ENCODE results near the gene ABLIM2. TPM values are rescaled to one million over a fixed set of nuclear protein-coding genes. Genes with fewer than 3 reads are reported as not detected.

Gene ABLIM2
- polyA plus RNA-seq, 2 of the 4 experiments (the other 2 are of a cell fraction) = 0.21 to 0.40 TPM

DNA sequence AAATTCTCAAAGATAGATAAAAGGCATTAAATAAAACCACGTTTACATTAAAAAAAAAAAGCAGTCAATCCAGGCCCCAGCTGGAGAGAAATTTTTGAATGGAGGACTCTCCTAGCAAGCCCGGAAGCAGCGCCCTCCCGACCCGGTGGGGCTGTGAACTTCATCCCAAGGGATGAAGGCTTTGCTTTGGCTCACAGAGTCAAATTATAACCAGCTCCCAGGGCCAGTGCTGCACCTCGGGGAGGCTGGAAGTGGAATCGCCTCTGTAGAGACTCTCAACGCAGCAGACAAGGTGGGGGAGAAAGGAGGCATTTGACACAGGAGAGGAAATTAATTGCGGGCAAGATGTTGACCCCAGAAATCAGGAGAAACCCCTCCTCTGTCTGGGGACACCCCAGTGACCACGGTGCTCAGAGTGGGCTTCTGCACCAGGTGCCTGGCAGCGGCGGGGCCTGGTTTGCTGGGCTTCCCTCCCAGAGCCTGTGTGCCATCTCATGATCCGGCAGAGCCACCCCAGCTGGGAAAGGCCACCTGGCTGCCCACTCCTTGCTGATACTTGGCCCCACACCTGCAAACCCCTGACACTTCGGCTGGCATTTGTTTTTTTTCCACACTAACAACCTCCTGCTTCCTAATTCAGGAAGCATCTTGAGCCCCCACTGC, 71.7 kb downstream of the ABLIM2 start:
- CTCF ChIA-PET = no interaction called here
- H3K9me3 ChIP-seq = no peaks in the 10 kb centered on the region
- H3K4me1 ChIP-seq = no peaks in the 10 kb centered on the region
- H3K4me3 ChIP-seq = no peak overlapping the region
- no peak for DNase-seq (ENCODE audit: low read depth in 1 of 2, low spot score in 1 of 2)
- POLR2A ChIA-PET = no interaction called here
- ATAC-seq = no peak
- H3K27ac ChIP-seq = no peak overlapping the region
- TF ChIP-seq FOSB (CRISPR knock-in tag; IDR thresholded peaks at IDR 0.05) (no peak), EHMT2 (IDR thresholded peaks at IDR 0.05; ENCODE audit: low read depth) (no peak), CBX2 (IDR thresholded peaks at IDR 0.05; ENCODE audit: borderline replicate concordance, low read depth) (no peak), SREBF2 (IDR thresholded peaks at IDR 0.05) (no peak), NFE2L2 (conservative IDR thresholded peaks at IDR 0.05; ENCODE audit: low read length) (no peak), FOSL2 (IDR thresholded peaks at IDR 0.05) (no peak), FOSL2 (CRISPR knock-in tag; IDR thresholded peaks at IDR 0.05) (no peak), CHD4 (IDR thresholded peaks at IDR 0.05; ENCODE audit: borderline replicate concordance) (no peak), RARB (CRISPR knock-in tag; IDR thresholded peaks at IDR 0.05) (no peak), MAFK (IDR thresholded peaks at IDR 0.05; ENCODE audit: partially characterized antibody) (no peak), ESRRA (IDR thresholded peaks at IDR 0.05; ENCODE audit: borderline replicate concordance, low read length) (no peak), PHF8 (IDR thresholded peaks at IDR 0.05; ENCODE audit: borderline replicate concordance, low read depth) (no peak), POLR2A (IDR thresholded peaks at IDR 0.05; ENCODE audit: low read length) (no peak), HOXB13 (CRISPR knock-in tag; IDR thresholded peaks at IDR 0.05; ENCODE audit: low read depth) (no peak), RFX5 (IDR thresholded peaks at IDR 0.05) (no peak)
- TF ChIP-seq, protein P1, sequence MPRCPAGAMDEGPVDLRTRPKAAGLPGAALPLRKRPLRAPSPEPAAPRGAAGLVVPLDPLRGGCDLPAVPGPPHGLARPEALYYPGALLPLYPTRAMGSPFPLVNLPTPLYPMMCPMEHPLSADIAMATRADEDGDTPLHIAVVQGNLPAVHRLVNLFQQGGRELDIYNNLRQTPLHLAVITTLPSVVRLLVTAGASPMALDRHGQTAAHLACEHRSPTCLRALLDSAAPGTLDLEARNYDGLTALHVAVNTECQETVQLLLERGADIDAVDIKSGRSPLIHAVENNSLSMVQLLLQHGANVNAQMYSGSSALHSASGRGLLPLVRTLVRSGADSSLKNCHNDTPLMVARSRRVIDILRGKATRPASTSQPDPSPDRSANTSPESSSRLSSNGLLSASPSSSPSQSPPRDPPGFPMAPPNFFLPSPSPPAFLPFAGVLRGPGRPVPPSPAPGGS (IDR thresholded peaks at IDR 0.05) = no peak
- FAIRE-seq = no peak
- no peak overlapping the region for H3K4me2 ChIP-seq
- WGBS (ENCODE audit: missing lambda C conversion rate) = 58% methylated on average over 14 of the region's 14 CpGs

DNA sequence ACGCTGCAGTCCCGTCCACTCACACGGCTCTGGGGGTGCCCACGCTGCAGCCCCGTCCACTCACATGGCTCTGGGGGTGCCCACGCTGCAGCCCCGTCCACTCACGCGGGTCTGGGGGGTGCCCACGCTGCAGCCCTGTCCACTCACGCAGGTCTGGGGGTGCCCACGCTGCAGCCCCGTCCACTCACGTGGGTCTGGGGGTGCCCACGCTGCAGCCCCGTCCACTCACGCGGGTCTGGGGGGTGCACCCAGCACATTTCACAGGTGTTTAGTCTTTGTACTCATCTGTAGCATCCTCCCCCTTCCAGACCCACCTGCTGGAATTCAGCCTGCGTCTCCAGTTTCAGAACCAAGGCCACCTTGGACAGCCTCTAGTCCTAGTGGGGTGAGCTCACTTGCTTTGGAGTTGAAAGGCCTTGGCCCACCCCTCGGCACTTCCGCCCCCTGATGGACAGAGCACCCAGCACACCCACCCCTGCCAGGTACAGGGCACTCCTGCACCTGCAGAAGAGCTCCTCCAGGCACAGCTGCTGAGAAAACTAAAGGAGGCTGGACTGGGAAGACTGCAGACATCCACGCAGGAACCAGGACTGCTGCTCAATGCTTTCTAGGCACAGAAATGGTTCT, 73.0 kb downstream of the ABLIM2 start:
- H3K27ac ChIP-seq = no peak overlapping the region
- TF ChIP-seq ESRRA (IDR thresholded peaks at IDR 0.05; ENCODE audit: borderline replicate concordance, low read length) = no peak
- FAIRE-seq (no peak), DNase-seq (ENCODE audit: low read depth in 1 of 2, low spot score in 1 of 2) (no peak), ATAC-seq (peak in 1 of 2 experiments; percentile 49; a peak in 3 of 6 replicates)
- H3K4me1 ChIP-seq = no peaks in the 10 kb centered on the region
- no peak overlapping the region for H3K4me2 ChIP-seq
- ChIA-PET CTCF (no interaction called here), POLR2A (no interaction called here)
- no peaks in the 10 kb centered on the region for H3K9me3 ChIP-seq
- WGBS (ENCODE audit: missing lambda C conversion rate) = 29% methylated on average over 1 of the region's 22 CpGs
- H3K4me3 ChIP-seq = no peak overlapping the region

DNA sequence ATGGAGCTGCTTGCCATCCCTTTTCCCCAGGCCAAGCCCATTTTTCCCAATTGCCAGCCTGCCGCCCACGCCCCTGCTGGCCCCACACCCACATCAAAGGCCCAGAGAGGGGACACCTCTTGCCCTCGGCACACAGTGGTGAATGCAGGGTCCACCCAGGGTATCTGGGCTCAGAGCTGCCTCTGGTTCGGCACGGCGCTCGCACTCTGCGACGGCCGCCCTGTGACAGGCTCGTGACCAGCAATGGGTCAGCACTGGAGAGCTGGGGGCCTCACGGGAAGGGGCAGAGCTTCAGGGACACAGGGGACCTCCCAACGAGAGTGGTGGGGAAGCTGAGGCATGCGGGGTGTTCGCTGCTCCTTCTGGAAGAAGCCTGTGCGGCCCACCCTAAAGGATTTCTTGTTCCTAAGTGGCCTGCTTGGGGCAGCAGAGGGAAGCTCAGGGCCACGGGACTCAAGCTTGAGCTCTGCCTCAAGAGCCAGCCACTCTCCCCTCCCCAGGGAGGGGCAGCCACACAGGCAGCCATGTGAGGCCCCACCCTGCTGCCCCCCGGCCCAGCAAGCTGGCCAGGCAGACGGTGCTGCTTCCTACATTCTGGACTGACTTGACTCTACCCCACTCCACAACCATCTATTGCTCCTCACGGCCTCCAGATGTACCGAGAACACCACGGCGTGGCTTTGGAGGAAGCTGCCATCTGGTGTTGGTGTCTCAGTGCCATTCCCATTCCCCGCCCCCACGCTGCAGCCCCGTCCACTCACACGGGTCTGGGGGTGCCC, 73.7 kb downstream of the ABLIM2 start:
- Histone ChIP-seq H3K4me2 (no peak overlapping the region), H3K4me3 (no peak overlapping the region), H3K27ac (no peak overlapping the region), H3K9me3 (no peaks in the 10 kb centered on the region), H3K4me1 (no peaks in the 10 kb centered on the region)
- no CpG with 5 or more reads among the region's 27 CpGs for WGBS (ENCODE audit: missing lambda C conversion rate)
- no peak for TF ChIP-seq MAFK (IDR thresholded peaks at IDR 0.05; ENCODE audit: partially characterized antibody)
- no peak for TF ChIP-seq ESRRA (IDR thresholded peaks at IDR 0.05; ENCODE audit: borderline replicate concordance, low read length)
- no peak for TF ChIP-seq CEBPB (IDR thresholded peaks at IDR 0.05)
- TF ChIP-seq MYC (IDR thresholded peaks at IDR 0.05; ENCODE audit: borderline replicate concordance, low read length) = no peak
- no peak for TF ChIP-seq POLR2A (IDR thresholded peaks at IDR 0.05; ENCODE audit: low read length)
- TF ChIP-seq ZFP36 (IDR thresholded peaks at IDR 0.05; ENCODE audit: borderline replicate concordance, partially characterized antibody) = no peak
- TF ChIP-seq, protein P2, sequence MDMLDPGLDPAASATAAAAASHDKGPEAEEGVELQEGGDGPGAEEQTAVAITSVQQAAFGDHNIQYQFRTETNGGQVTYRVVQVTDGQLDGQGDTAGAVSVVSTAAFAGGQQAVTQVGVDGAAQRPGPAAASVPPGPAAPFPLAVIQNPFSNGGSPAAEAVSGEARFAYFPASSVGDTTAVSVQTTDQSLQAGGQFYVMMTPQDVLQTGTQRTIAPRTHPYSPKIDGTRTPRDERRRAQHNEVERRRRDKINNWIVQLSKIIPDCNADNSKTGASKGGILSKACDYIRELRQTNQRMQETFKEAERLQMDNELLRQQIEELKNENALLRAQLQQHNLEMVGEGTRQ (IDR thresholded peaks at IDR 0.05) = no peak
- TF ChIP-seq FOSL2 (IDR thresholded peaks at IDR 0.05) = no peak
- no peak for TF ChIP-seq FOSL2 (CRISPR knock-in tag; IDR thresholded peaks at IDR 0.05)
- TF ChIP-seq RARB (CRISPR knock-in tag; IDR thresholded peaks at IDR 0.05) = no peak
- TF ChIP-seq NFE2L2 (conservative IDR thresholded peaks at IDR 0.05; ENCODE audit: low read length) = no peak
- TF ChIP-seq ZC3H11A (IDR thresholded peaks at IDR 0.05) = no peak
- TF ChIP-seq PHF8 (IDR thresholded peaks at IDR 0.05; ENCODE audit: borderline replicate concordance, low read depth) = no peak
- POLR2A ChIA-PET = no interaction called here
- CTCF ChIA-PET = interaction anchor here (1.5 kb wide), 1 partner anchor 10 kb away, joined by 4 read pairs; no protein-coding TSS in a partner anchor
- DNase-seq (ENCODE audit: low read depth in 1 of 2, low spot score in 1 of 2) (no peak), FAIRE-seq (no peak), ATAC-seq (no peak)
